ENCODE results near the gene MYO18A. TPM values are rescaled to one million over a fixed set of nuclear protein-coding genes. Genes with fewer than 3 reads are reported as not detected.

MYO18A gene
- total RNA-seq, 4 donors from 2014 or later = 33.2 to 104 (median 59.3) TPM

DNA sequence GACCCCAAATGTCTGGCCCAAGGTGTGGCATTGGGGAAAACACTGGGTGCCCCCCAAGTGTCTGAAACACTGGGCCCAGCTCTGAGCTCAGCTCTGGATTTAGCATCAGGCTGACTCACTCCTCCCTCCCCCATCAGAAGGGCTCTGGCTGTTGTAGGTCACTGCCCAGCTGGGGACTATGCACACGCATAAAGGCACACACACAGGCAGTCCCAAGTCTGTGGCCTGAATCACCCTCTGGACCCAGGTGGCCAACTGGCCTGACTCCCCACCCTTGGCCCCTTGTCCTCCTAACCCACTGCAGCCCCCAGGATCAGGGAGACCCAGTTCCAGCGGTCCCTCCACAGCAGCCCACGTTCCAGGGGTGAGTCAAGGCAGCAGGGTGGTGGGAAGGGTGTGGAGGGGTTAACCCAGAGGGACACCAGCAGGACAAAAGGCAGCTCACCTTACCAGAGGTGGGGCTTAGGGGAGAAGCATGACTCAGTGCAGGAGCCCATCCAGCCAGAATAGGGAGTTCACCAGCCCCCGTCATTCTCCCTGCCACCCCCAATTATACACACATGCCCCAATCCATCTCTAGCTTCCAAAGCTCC, 47.0 kb downstream of the MYO18A start:
- Histone ChIP-seq H3K4me1 (peaks cover 9 to 21% of the 10 kb centered on the region in 2 donors), H3K9me3 (no peaks in the 10 kb centered on the region), H3K27me3 (no peaks in the 10 kb centered on the region), H3K36me3 (no peaks in the 10 kb centered on the region), H3K27ac (peak overlapping the region; percentile 81), H3K4me3 (no peak overlapping the region)
- intact Hi-C loops (cut with DNase I; ENCODE audit: low total_unique reads) = no loop called here
- TF ChIP-seq POLR2A (IDR thresholded peaks at IDR 0.05) (no peak), CTCF (IDR thresholded peaks at IDR 0.05) (no peak)
- peak; percentile 54 to 77 for DNase-seq

- H3K9me3 ChIP-seq = no peaks in the 10 kb centered on the region
- peak overlapping the region; percentile 81 for H3K27ac ChIP-seq
- TF ChIP-seq POLR2A (IDR thresholded peaks at IDR 0.05) (no peak), CTCF (IDR thresholded peaks at IDR 0.05) (no peak)
- peaks cover 9 to 21% of the 10 kb centered on the region in 2 donors for H3K4me1 ChIP-seq
- no peak overlapping the region for H3K4me3 ChIP-seq
- no peaks in the 10 kb centered on the region for H3K27me3 ChIP-seq
- H3K36me3 ChIP-seq = no peaks in the 10 kb centered on the region
- DNase-seq = peak; percentile 74 to 77
- intact Hi-C loops (cut with DNase I; ENCODE audit: low total_unique reads) = no loop called here
These were observed 48.1 kb downstream of the MYO18A start for GRCh38 chr17:29131814-29132682.

DNA sequence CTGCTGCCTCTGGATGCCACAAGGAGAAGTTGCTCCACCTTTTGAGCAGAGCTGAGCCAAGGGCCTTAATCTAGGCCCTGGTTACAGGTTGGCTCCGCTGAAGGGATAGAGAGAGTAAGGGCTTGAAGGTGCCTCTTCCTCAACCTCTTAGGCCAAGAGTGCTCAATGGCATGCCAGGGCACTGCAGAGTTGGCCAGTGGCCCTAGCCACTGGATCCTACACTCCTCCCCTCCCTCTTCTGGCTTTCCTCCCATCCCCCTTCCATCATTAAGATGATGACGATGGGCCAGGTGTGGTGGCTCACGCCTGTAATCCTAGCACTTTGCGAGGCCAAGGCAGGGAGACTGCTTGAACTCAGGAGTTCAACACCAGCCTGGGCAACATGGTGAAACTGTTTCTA, 50.5 kb downstream of the MYO18A start:
- H3K4me1 ChIP-seq = peaks cover 9 to 21% of the 10 kb centered on the region in 2 donors
- intact Hi-C loops (cut with DNase I; ENCODE audit: low total_unique reads) = no loop called here

DNA sequence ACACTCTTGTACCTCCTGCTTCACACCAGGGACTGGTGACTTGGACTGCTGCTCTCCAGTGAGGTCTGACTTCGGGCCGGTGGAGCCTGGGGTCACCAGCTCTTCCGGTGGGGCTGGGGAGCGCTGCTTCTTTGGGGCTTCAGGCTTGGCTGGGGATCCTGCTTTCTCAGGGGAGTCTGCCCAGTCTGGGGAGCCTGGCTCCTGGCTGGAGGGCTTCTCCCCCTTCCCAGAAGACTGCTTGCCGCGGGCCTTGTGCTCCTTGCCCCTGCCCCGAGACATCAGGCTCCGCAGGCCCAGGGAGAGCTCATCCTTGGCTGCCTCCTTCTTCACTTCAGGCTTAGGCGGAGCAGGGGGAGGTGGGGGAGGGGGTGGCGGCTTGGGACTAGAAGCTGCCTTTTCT, 52.4 kb downstream of the MYO18A start:
- Histone ChIP-seq H3K4me1 (peaks cover 3 to 10% of the 10 kb centered on the region in 2 donors), H3K4me3 (no peak overlapping the region), H3K36me3 (no peaks in the 10 kb centered on the region), H3K27me3 (no peaks in the 10 kb centered on the region), H3K27ac (no peak overlapping the region), H3K9me3 (no peaks in the 10 kb centered on the region)
- intact Hi-C loops (cut with DNase I; ENCODE audit: low total_unique reads) = no loop called here
- no peak for DNase-seq
- TF ChIP-seq CTCF (IDR thresholded peaks at IDR 0.05) (no peak), POLR2A (IDR thresholded peaks at IDR 0.05) (no peak)

More for the DNA sequence above, 50.5 kb downstream of the MYO18A start:
- H3K4me3 ChIP-seq = no peak overlapping the region
- TF ChIP-seq POLR2A (IDR thresholded peaks at IDR 0.05) (no peak), CTCF (IDR thresholded peaks at IDR 0.05) (no peak)
- no peaks in the 10 kb centered on the region for H3K9me3 ChIP-seq
- no peak for DNase-seq
- H3K27ac ChIP-seq = no peak overlapping the region
- H3K27me3 ChIP-seq = no peaks in the 10 kb centered on the region
- no peaks in the 10 kb centered on the region for H3K36me3 ChIP-seq

DNA sequence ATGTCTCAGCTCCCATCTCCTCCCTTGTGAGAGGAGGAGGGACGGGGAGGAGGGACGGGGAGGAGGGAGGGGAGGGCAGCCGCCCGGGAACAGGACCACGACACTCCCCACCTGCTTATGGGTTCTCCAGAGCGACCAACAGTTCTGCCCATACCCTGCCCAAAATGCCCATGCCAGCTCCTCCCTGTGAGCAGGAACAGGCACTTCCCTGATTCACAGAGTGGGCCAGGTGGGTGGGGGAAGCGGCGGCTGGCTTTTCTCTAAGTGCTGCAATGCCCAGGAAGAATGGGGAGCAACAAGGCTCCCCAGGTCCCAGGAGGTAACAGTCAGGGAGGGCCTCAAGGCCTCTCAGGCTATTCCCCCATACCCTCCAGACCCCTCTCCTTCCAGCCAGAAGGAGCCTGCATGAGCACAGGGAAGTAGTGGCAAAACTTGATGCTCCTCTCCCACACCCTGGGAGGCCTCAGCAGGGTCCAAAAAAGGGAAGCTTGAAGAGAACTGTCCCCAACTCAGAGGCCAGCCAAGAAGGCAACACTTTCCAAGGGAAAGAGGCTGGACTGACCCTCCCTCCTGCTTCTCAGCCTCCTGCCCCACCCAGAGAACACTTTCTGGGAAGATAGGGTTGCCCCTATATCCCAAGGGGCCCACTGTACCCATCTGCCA, 53.8 kb downstream of the MYO18A start:
- no peak for TF ChIP-seq POLR2A (IDR thresholded peaks at IDR 0.05)
- no peak for TF ChIP-seq CTCF (IDR thresholded peaks at IDR 0.05)
- Histone ChIP-seq H3K4me3 (no peak overlapping the region), H3K4me1 (no peaks in the 10 kb centered on the region), H3K27ac (no peak overlapping the region), H3K9me3 (no peaks in the 10 kb centered on the region), H3K27me3 (no peaks in the 10 kb centered on the region), H3K36me3 (no peaks in the 10 kb centered on the region)
- intact Hi-C loops (cut with DNase I; ENCODE audit: low total_unique reads) = no loop called here
- DNase-seq = no peak

Measured in uterus (tissue), 4 donors.